Sigmoid colon (tissue), 4 donors: ENCODE data around the gene KCND3.

Source experiments
- EP300 ChIP-seq, 4 donors: sonication (generic); formaldehyde crosslinking; IDR thresholded peaks; one replicate each; pipeline ENCODE4 v1.6.1; 2017; ENCODE audit warnings: antibody characterized with exemption in 4 of 4
- POLR2A ChIP-seq, 2 donors: fragments of 450-650 bp; IDR thresholded peaks; one replicate each; pipeline ENCODE4 v1.6.1; 2016; ENCODE audit warnings: antibody characterized with exemption in 2 of 2, mild to moderate bottlenecking in 2 of 2, moderate library complexity in 2 of 2
- POLR2AphosphoS5 ChIP-seq, 4 donors: sonication (generic); formaldehyde crosslinking; IDR thresholded peaks; one replicate each; pipeline ENCODE4 v1.6.1; 2017; ENCODE audit warnings: antibody characterized with exemption in 4 of 4
- TF ChIP-seq, protein P1 (sequence below), 4 experiments: fragments of 450-650 bp in 3 of 4; fragments of 200-600 bp in 1 of 4; IDR thresholded peaks; one replicate each; pipeline ENCODE4 v1.5.1; 2016 to 2019; ENCODE audit warnings: antibody characterized with exemption in 4 of 4, mild to moderate bottlenecking in 3 of 4, moderate library complexity in 2 of 4

DNA sequence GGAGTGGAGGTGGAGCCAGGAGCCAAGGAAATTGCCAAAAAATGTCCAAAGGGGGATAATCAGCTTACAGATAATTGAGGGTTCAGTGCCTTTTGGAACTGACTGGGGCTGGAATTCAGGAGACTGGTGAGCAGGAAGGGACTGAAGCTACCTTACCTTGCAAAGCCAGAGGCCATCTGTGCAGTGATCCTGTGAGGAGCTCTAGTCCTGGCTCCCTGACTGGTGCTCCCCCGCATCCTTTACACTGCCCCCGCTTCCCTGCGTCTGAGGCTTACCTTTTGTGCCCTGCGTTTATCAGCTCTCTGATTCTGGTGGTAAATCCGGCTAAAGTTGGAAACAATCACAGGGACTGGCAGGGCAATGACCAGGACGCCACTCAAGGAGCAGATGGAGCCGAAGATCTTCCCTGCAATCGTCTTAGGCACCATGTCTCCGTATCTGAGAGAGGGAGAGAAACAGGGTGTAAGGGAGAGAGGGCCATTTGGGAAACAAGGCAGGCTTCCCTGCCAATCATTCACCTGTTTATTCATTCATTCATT, 202.7 kb downstream of the KCND3 start:
- TF ChIP-seq, protein P1, sequence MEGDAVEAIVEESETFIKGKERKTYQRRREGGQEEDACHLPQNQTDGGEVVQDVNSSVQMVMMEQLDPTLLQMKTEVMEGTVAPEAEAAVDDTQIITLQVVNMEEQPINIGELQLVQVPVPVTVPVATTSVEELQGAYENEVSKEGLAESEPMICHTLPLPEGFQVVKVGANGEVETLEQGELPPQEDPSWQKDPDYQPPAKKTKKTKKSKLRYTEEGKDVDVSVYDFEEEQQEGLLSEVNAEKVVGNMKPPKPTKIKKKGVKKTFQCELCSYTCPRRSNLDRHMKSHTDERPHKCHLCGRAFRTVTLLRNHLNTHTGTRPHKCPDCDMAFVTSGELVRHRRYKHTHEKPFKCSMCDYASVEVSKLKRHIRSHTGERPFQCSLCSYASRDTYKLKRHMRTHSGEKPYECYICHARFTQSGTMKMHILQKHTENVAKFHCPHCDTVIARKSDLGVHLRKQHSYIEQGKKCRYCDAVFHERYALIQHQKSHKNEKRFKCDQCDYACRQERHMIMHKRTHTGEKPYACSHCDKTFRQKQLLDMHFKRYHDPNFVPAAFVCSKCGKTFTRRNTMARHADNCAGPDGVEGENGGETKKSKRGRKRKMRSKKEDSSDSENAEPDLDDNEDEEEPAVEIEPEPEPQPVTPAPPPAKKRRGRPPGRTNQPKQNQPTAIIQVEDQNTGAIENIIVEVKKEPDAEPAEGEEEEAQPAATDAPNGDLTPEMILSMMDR (IDR thresholded peaks at IDR 0.05), result no peak
- TF ChIP-seq EP300 (IDR thresholded peaks at IDR 0.05), result no peak
- TF ChIP-seq POLR2A (IDR thresholded peaks at IDR 0.05), result no peak
- TF ChIP-seq POLR2AphosphoS5 (IDR thresholded peaks at IDR 0.05), result no peak
